Measurements from ENCODE around the gene GPC5.
"Not testable (repeated sequence)": the region's sequence is repeated elsewhere in the genome, so short reads cannot be mapped to it uniquely, and the experiment has no call there.

GPC5 gene

DNA sequence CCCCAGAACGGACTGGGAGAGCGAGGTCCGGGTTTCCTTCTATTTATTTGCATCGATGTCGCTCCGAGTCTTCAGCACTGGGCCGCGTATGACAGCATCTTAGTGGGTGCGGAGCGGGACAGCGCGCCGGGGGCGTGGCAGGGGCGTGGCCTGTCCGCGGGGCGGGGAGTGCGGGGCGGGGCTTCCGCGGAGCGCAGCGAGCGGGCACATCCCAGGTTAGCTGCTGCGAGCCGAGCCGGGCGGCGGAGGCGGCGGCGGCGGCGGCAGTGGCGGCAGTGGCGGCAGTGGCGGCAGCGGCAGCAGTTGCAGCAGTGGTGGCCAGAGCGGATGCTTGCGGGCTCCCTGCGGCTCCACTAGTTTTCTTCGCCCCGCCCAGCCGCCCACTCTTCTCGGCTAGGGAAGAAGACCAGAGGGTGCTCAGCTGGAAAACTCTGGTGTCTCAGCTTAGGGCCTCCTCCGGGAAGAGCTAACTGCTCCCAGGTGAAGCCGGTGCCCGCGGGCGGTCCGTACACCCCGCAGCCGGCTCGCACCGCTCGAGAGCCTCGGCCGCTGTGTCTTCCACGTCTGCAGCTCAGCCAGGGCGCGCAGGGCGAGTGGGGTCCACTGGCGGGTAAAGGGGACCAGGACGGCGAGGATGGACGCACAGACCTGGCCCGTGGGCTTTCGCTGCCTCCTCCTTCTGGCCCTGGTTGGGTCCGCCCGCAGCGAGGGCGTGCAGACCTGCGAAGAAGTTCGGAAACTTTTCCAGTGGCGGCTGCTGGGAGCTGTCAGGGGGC is at the start of gene GPC5:
Gene GPC5, plus strand, starts transcription at position 209 of the 776 bp plus-strand sequence.
- DNase-seq, result peak; percentile 86

GRCh38 chr13:91348906-91349435 is 49.5 kb upstream of the GPC5 start:
- DNase-seq, result peak; percentile 94

- no peak for DNase-seq
Measured at GRCh38 chr13:91349992-91350911, 48.2 kb upstream of the GPC5 start.

GRCh38 chr13:91351123-91351522 is 47.3 kb upstream of the GPC5 start:
- DNase-seq, result no peak

DNA sequence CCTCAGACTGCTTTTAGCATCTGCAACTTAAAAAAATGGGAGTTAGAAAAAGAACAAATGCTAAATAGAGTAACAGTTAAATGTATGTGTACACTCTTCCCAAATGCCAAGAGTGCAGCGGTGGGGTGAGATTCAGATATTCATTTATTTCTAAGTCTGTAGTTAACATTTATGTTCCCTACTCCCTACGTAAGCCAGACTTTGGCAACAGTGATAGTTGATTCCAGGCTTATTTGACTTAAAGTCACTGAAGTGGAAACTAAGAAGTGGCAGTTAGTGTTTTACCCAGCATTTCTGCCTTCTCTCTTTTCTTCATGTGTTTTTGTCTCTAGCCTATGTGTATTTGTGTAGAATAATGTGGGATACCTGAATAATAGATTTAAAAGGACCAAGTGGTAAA is 46.4 kb upstream of the GPC5 start:
- DNase-seq, result no peak

DNA sequence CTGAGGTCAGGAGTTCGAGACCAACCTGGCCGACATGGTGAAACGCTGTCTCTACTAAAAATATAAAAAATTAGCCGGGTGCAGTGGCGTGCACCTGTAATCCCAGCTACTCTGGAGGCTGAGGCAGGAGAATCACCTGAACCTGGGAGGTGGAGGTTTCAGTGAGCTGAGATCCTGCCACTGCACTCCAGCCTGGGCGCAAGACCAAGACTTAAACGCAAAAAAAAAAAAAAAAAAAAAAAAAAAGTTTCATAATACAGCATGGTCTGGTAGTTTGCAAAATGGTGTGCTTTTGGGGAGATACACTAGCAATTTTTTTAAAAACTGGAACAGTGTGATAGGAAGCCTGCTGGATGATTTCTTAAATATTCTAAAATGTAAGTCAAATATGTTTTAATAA is 45.5 kb upstream of the GPC5 start:
- not testable (repeated sequence) for DNase-seq

GRCh38 chr13:91353494-91353893 is 44.9 kb upstream of the GPC5 start:
- DNase-seq, result no peak

- DNase-seq, result no peak
Measured at GRCh38 chr13:91355099-91355825, 43.2 kb upstream of the GPC5 start.

DNA sequence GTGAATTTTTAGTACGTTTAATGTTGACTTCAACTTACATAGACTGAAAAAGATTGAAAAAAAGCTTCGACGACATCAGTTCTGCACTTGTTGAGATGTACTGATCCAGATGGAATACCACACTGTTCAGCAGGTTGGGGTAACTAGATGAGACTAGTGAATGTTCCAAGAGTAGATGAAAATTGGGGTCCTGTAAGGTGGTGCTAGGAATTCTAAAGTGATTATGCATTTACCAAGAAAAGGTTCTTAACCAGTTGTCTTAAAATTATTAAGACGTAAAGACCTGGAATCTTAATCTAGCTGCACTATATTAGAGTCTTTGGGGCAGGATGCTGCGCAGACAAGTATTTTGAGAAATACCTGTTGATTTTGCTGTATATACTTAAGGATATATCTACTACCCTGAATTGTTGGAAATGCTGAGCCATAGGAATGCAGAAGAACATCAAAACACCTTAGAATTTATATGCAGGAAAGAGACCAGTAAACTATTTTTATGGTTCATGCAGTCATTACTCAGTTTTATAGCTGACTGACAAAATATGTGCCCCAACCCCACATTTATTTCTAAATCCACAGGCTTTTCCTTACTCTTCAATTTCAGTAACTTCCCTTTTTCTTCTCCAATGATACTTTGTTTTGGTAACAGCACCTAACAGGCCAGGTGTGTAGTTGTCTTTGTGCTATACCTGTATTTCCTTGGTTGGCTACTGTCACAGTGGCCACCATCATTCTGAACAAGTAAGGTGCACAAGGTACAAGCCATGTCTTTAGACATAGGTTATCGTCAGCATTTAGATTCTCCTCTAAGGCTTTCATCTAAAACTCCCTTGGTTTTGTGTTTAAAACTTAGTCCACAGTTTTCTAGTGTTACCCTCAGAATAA is 42.4 kb upstream of the GPC5 start:
- no peak for DNase-seq

- DNase-seq, result no peak
Measured at GRCh38 chr13:91356919-91357612, 41.4 kb upstream of the GPC5 start.

DNA sequence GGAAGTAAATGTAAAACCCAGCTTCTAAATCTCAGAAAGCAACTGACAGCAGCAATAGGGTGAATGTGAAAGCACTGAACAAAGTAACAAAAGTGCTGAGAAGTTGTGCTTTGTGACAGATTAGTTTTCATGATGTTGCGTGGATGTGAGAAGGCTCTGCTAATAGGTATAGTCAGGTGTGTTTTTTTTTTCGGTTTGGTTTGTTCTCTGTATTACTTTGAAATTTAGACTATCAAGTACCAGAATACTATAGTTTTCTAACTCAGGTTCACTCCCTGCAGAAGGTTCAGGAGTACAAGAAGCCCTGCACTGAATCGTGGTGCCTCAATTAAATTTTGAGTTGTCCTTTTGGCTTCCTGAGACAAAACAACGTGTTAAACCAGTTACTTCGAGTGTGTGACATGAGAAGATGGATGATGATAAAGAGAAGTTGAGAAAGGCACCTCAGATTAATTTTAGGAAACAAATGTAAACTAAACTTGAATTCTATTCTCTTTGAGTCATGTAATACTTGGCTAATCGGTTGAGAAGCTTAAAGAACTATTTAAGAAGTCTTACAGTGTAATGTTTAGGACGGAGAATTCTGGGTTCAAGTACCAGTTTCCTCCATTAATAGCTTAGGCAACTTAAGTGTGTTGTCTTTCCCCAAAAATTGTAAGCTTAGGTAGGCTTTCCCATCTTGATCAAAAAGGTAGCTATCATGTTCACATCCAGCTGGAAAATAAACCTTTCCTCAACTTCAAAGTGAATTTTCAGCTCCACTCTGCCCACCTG is 40.6 kb upstream of the GPC5 start:
- no peak for DNase-seq

- DNase-seq, result no peak
Measured at GRCh38 chr13:91358387-91358782, 40.0 kb upstream of the GPC5 start.

DNA sequence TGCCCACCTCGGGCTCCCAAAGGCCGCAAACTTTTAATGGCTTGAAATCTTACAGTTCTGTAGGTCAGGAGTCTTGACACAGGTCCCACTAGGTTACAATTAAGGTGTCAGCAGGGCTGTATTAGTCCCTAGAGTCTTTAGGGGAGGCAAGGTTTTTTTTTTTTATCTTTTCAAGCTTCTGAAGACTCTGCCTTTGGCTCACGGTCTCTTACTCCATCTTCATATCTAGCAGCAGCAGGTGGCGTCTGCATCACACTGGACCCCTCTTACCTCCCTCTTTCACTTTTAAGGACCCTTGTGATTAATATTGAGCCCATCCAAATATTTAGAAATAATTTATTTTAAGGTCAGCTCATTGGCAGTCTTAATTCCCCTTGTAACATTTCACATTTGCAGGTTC is 39.3 kb upstream of the GPC5 start:
- no peak for DNase-seq

GRCh38 chr13:91359631-91360030 is 38.8 kb upstream of the GPC5 start:
- no peak for DNase-seq

GRCh38 chr13:91360246-91360751 is 38.1 kb upstream of the GPC5 start:
- DNase-seq, result no peak

GRCh38 chr13:91361755-91362271 is 36.6 kb upstream of the GPC5 start:
- no peak for DNase-seq

DNA sequence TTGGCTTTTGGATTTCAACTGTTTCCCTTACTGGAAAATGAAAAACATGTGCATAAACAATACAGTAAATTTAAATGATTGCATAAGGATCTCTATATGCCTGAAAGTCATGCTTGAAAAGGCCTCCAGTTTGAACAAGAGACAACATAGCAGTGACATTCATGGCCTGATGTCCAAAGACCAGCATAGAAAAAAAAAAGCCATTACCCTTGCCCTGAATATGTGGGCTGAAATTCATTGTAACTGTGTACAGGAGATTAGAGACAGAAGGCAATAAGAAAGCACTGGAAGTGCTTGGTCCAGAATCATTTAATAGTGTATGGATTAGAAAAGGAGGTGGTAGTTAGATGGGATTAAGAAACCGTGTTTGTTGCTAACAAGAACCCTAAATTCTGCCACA is 35.5 kb upstream of the GPC5 start:
- DNase-seq, result no peak

- no peak for DNase-seq
Measured at GRCh38 chr13:91368101-91368500, 30.3 kb upstream of the GPC5 start.

- DNase-seq, result no peak
Measured at GRCh38 chr13:91368676-91369440, 29.6 kb upstream of the GPC5 start.

Data from femur (tissue), 1 donor.